Heart right ventricle (tissue), 16 donors: Measurements from ENCODE around the gene RDH5. TPM values are rescaled to one million over a fixed set of nuclear protein-coding genes. Genes with fewer than 3 reads are reported as not detected.

Experiments used
- ATAC-seq, 8 donors: fragments of 200-7000 bp; cut with Tn5 transposase; one replicate each; pipeline ENCODE4 v1.9.1; 2020; ENCODE audit warnings: mild to moderate bottlenecking in 8 of 8, moderate library complexity in 8 of 8, moderate number of reproducible peaks in 1 of 8
- DNase-seq, 2 donors: peaks; one replicate each; pipeline ENCODE4 v3.0.0-alpha.2; 2020
- H3K27ac ChIP-seq, 10 donors: fragments of 200-600 bp; sonication (generic) in 2 of 10; one replicate each; pipeline versions ENCODE4 v1.5.0 to v1.8.0; 2020 to 2022; ENCODE audit warnings: mild to moderate bottlenecking in 3 of 10
- H3K27me3 ChIP-seq, 7 donors: fragments of 200-600 bp; one replicate each; pipeline ENCODE4 v1.8.0; 2021 to 2022; ENCODE audit warnings: mild to moderate bottlenecking in 2 of 7
- H3K36me3 ChIP-seq, 9 donors: fragments of 200-600 bp; sonication (generic) in 1 of 9; one replicate each; pipeline versions ENCODE4 v1.5.0 to v1.8.0; 2020 to 2022; ENCODE audit warnings: mild to moderate bottlenecking in 2 of 9
- H3K4me1 ChIP-seq, 9 donors: fragments of 200-600 bp; sonication (generic) in 1 of 9; one replicate each; pipeline versions ENCODE4 v1.5.0 to v1.8.0; 2020 to 2022; ENCODE audit warnings: mild to moderate bottlenecking in 4 of 9
- H3K4me3 ChIP-seq, 10 donors: fragments of 200-600 bp; sonication (generic) in 2 of 10; one replicate each; pipeline versions ENCODE4 v1.5.0 to v1.8.0; 2020 to 2022; ENCODE audit warnings: mild to moderate bottlenecking in 7 of 10, moderate library complexity in 2 of 10
- H3K9me3 ChIP-seq, 11 donors: fragments of 200-600 bp in 10 of 11; sonication (generic) in 2 of 11; one replicate each; pipeline versions ENCODE4 v1.5.0 to v1.8.0; 2013 to 2022; ENCODE audit warnings: mild to moderate bottlenecking in 2 of 11, control low read depth in 1 of 11, moderate library complexity in 1 of 11
- WGBS, 2 donors: extraction: QIAGEN DNeasy Blood & Tissue Kit; methylation state at CpG; one replicate each; pipeline ENCODE4 v1.1.7; 2013; ENCODE audit warnings: inconsistent platforms in 1 of 2; 5-methylcytosine and 5-hydroxymethylcytosine counted together
- intact Hi-C, 10 donors: fragments of 100-400 bp; cut with DNase I; formaldehyde crosslinking; loops; one replicate each; pipeline versions ENCODE4 v1.11.1 to v1.14.2; 2022
- polyA plus RNA-seq, 2 donors: library from polyadenylated mRNA; stranded (reverse); fragments of 200-250 nt; gene quantifications; one replicate each; pipeline ENCODE4 v1.2.3, GENCODE V29; 2013
- total RNA-seq, 10 donors: library from RNA; stranded (reverse); fragmentation: NEBNext Ultra II Directional in 3 of 10; extraction: Animal tissue kit (Norgen Biotek cat#: 25700) in 3 of 10; gene quantifications; one replicate each; pipeline versions ENCODE4 v1.2.1 to v1.2.4, GENCODE V29; 2021 to 2023
- TF ChIP-seq, protein P1 (sequence below), 9 donors: fragments of 200-600 bp; sonication (generic) in 2 of 9; IDR thresholded peaks; one replicate each; pipeline versions ENCODE4 v1.5.0 to v1.8.0; 2021 to 2022; ENCODE audit warnings: antibody characterized with exemption in 9 of 9, mild to moderate bottlenecking in 5 of 9, moderate library complexity in 1 of 9
- donor health status: Arrhythmogenic right ventricular cardiomyopathy.
- donor health status: ischemic (EF 13 %, LVEDD 7.1; RV severe dilation, severe dysfunction).
- donor health status: healthy with polysubstance abuse.
- donor health status: DM: no; HTN: yes; CAD: no.
- donor health status: DM: no; HTN: no; CAD: no.
- donor health status: ischemic (EF 25% LVEDD 6.9; RV normal size, moderate dysfunction).
- donor health status: ischemic (EF 25% LVEDD 5.7; RV mildly dilated, moderate dysfunction).
- donor health status: healthy.
- donor health status: DM: yes; HTN: yes; CAD: no.
- donor health status: Ischemic cardiomyopathy.
- donor health status: ischemic (EF 35%, LVEDD 5.7; RV mildly dilated, moderate dysfunction).
- donor health status: nonischemic (EF 11% LVEDD 7.7; RV severe dilation, severe dysfunction).
- donor health status: DM: yes; HTN: yes; CAD: no.
- donor health status: PGD.
- donor health status: ischemic (EF 29% LVEDD 5.4; RV normal size, mild dysfunction).
- donor health status: nonischemic (EF 23%, LVEDD 6.1; RV moderate dilation, normal function).

The RDH5 gene
- total and polyA plus RNA-seq, 12 donors = 4.9 to 54.5 (median 15.2) TPM

DNA sequence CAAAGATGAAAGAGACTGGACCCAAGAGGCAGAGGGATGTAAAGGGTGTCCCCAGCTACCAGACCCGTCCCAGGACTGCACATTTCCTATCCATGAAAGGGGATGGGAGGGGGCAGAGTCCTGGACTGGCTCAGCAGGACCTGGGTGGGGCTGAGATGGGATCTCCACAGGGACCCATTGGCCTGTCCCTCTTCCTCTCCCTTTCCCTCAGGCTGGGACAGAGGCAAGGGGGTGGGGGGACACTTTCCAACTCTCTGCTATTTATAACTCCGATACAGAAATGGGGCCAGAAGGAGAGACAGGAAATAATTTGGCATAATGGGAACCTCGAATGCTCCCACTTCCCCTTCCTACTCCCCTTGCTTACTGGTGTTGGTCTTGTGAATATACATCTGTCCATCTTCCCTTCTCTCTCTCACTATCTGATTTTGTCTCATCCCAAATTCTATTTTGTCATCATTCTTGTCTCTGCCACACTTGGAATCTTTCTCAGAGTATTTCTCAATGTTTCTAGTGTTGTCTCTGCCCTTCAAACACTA lies 11.4 kb upstream of the RDH5 start:
- intact Hi-C loops = loop anchor here in 1 of 10 donors (2.0 kb wide), 1 partner anchor 20 kb away; the partner anchor contains the start of gene CD63
- ATAC-seq (peak; percentile 49 to 65 (median 58)), DNase-seq (peak; percentile 57 to 78)
- Histone ChIP-seq H3K27ac (peak overlapping the region; percentile 69 to 98 (median 89)), H3K4me3 (peak overlapping the region; percentile 41 to 87 (median 72)), H3K36me3 (no peaks in the 10 kb centered on the region), H3K4me1 (peaks cover 0 to 61% (median 39%) of the 10 kb centered on the region in 9 donors), H3K9me3 (no peaks in the 10 kb centered on the region), H3K27me3 (peaks cover 0 to 20% (median 0%) of the 10 kb centered on the region in 7 donors)
- TF ChIP-seq, protein P1, sequence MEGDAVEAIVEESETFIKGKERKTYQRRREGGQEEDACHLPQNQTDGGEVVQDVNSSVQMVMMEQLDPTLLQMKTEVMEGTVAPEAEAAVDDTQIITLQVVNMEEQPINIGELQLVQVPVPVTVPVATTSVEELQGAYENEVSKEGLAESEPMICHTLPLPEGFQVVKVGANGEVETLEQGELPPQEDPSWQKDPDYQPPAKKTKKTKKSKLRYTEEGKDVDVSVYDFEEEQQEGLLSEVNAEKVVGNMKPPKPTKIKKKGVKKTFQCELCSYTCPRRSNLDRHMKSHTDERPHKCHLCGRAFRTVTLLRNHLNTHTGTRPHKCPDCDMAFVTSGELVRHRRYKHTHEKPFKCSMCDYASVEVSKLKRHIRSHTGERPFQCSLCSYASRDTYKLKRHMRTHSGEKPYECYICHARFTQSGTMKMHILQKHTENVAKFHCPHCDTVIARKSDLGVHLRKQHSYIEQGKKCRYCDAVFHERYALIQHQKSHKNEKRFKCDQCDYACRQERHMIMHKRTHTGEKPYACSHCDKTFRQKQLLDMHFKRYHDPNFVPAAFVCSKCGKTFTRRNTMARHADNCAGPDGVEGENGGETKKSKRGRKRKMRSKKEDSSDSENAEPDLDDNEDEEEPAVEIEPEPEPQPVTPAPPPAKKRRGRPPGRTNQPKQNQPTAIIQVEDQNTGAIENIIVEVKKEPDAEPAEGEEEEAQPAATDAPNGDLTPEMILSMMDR (IDR thresholded peaks at IDR 0.05) = no peak
- WGBS, 2 donors = 0 to 1% methylated on average over 3 of the region's 3 CpGs

DNA sequence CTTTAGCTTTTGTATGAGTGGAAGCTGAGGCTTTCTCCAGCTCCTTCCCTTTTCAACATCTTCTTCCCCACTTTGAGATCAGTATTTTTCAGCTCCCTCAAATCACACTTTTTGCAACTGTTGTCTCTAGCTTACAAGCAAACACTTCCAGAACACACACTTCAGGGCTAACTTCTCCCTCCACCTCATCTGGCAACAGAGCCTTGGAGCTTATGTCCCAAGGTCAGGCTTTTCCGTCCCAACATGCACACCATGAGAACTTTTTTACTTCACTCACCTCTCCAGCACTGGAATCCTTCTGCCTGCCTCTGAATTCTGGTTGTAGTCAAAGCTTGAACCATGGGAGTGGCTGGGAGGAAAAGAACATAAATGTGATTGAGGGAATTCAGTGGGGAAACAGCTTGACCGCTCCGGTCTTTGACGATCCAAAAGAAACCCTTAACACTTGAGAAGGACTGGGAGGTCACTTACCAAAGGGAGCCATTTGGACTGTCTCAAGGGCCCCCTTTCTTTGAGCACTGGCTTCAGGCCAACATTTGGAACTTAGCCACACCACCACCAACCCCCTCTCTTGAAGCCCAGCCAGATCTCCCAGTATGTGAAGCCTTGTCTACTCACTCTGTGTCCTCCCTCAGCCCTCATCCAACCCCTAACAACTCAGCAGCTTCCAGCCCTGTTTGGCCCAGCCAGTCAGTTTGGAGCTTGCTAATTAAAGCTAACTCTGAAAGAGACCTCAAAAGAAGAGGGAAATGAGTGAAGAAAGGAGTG lies 8.2 kb upstream of the RDH5 start:
- Histone ChIP-seq H3K27me3 (peaks cover 0 to 6% (median 0%) of the 10 kb centered on the region in 7 donors), H3K4me1 (peaks cover 11 to 64% (median 52%) of the 10 kb centered on the region in 9 donors), H3K9me3 (no peaks in the 10 kb centered on the region), H3K27ac (peak overlapping the region; percentile 67 to 98 (median 89)), H3K4me3 (peak overlapping the region; percentile 22 to 87 (median 70)), H3K36me3 (no peaks in the 10 kb centered on the region)
- DNase-seq (peak; percentile 51 to 83), ATAC-seq (peak; percentile 30 to 66 (median 52))
- TF ChIP-seq, protein P1 (IDR thresholded peaks at IDR 0.05) = no peak
- WGBS, 2 donors = 30 to 40% methylated on average over 4 of the region's 4 CpGs
- intact Hi-C loops = no loop called here

DNA sequence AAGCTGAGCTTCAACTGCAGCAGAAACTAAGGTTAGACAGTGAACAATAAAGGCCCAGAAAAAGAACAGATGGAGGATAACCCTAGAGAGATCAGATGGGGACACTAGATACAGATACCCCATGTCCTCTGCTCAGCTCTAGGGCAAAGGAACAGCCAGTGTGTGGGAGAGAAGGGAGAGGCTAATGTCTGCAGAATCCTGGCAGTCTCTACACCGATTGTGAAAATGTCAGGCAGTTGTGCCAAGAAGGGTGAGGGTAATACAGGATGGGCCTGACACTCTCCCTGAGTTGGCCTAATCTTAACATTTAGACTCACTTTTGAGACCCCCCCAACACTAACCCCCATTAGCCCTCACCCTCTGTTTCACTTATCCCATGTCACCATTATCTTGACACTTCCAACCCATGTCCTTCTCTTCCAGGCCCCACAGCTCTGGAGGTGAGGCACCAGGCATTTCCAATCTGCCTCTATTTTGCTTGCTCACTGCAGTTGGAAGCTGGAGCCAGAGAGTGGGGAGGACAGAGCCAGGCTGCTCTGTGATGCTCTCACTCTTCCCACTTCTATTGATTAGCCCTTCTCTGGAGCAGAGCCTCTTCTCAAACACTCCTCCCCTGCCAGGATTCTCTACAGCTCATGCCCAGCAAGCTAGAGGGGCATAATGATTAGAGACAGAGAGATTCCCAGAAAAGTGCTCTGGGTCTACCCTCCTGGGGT lies 7.3 kb upstream of the RDH5 start:
- intact Hi-C loops = no loop called here
- Histone ChIP-seq H3K4me1 (peaks cover 18 to 67% (median 56%) of the 10 kb centered on the region in 9 donors), H3K27ac (peak overlapping the region; percentile 67 to 98 (median 89)), H3K27me3 (no peaks in the 10 kb centered on the region), H3K4me3 (peak overlapping the region in 8 of 10 donors; percentile 20 to 87 (median 72)), H3K36me3 (no peaks in the 10 kb centered on the region), H3K9me3 (no peaks in the 10 kb centered on the region)
- 0 to 5% methylated on average over 1 of the region's 1 CpG for WGBS, 2 donors
- ATAC-seq (peak in 2 of 8 donors; percentile 8 to 19), DNase-seq (no peak)
- TF ChIP-seq, protein P1 (IDR thresholded peaks at IDR 0.05) = no peak

DNA sequence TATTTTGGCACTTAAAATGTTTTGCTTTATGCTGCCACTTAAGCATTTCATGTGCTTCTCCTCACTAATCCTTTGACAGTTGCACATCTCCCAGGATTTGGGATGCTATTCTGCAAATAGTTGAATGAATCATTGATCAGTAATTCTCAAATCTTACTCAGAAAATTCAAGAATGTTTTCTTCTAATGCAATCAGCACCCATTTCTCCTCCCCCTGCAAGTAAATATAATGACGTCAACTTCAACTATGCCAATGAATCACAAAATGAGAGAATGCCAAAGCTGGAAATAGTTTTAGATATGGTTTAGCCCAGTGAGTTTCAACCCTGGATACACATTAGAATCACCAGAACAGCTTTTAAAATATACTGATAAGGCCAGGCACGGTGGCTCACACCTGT lies 6.5 kb upstream of the RDH5 start:
- TF ChIP-seq, protein P1 (IDR thresholded peaks at IDR 0.05) = no peak
- H3K36me3 ChIP-seq = peaks cover 0 to 2% (median 0%) of the 10 kb centered on the region in 9 donors
- H3K4me1 ChIP-seq = peaks cover 25 to 69% (median 57%) of the 10 kb centered on the region in 9 donors
- H3K27me3 ChIP-seq = no peaks in the 10 kb centered on the region
- H3K9me3 ChIP-seq = no peaks in the 10 kb centered on the region
- H3K4me3 ChIP-seq = peak overlapping the region in 6 of 10 donors; percentile 6 to 87 (median 74)
- WGBS, 2 donors = 43 to 56% methylated on average over 2 of the region's 2 CpGs
- peak overlapping the region in 9 of 10 donors; percentile 67 to 98 (median 89) for H3K27ac ChIP-seq
- no peak for DNase-seq
- intact Hi-C loops = no loop called here
- ATAC-seq = no peak
